ENCODE data around the gene SLC39A12. TPM values are rescaled to one million over a fixed set of nuclear protein-coding genes. Genes with fewer than 3 reads are reported as not detected.
A peak's percentile ranks its signal among the peaks of the same experiment; 100 is the strongest.

The SLC39A12 gene
- polyA plus RNA-seq, 2 of the 4 experiments (the other 2 are of a cell fraction), result not detected

DNA sequence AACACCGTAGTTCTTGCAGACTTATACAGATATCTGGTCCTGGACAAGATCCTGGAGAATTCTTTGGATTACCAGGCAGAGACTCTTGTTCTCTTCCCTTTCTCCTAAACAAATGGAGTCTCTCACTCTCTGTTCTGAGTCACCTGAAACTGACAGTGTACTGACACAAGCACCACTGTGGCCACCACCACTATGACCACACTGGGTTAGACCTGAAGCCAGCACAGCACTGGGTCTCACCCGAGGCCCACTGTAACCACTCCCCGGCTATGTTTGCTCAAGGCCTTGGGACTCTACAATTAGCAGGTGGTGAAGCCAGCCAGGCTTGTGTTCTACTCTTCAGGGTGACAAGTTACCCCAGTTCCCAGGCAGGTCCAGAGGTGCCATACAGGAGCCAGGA is 22.8 kb downstream of the SLC39A12 start (continued):
- TF ChIP-seq, protein P1, sequence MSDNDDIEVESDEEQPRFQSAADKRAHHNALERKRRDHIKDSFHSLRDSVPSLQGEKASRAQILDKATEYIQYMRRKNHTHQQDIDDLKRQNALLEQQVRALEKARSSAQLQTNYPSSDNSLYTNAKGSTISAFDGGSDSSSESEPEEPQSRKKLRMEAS (IDR thresholded peaks at IDR 0.05), result no peak
- TF ChIP-seq POLR2A (IDR thresholded peaks at IDR 0.05; ENCODE audit: low read length), result no peak
- TF ChIP-seq, protein P2, sequence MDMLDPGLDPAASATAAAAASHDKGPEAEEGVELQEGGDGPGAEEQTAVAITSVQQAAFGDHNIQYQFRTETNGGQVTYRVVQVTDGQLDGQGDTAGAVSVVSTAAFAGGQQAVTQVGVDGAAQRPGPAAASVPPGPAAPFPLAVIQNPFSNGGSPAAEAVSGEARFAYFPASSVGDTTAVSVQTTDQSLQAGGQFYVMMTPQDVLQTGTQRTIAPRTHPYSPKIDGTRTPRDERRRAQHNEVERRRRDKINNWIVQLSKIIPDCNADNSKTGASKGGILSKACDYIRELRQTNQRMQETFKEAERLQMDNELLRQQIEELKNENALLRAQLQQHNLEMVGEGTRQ (IDR thresholded peaks at IDR 0.05), result no peak
- TF ChIP-seq, protein P3, sequence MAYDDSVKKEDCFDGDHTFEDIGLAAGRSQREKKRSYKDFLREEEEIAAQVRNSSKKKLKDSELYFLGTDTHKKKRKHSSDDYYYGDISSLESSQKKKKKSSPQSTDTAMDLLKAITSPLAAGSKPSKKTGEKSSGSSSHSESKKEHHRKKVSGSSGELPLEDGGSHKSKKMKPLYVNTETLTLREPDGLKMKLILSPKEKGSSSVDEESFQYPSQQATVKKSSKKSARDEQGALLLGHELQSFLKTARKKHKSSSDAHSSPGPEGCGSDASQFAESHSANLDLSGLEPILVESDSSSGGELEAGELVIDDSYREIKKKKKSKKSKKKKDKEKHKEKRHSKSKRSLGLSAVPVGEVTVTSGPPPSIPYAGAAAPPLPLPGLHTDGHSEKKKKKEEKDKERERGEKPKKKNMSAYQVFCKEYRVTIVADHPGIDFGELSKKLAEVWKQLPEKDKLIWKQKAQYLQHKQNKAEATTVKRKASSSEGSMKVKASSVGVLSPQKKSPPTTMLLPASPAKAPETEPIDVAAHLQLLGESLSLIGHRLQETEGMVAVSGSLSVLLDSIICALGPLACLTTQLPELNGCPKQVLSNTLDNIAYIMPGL (CRISPR knock-in tag; IDR thresholded peaks at IDR 0.05; ENCODE audit: borderline replicate concordance), result no peak

DNA sequence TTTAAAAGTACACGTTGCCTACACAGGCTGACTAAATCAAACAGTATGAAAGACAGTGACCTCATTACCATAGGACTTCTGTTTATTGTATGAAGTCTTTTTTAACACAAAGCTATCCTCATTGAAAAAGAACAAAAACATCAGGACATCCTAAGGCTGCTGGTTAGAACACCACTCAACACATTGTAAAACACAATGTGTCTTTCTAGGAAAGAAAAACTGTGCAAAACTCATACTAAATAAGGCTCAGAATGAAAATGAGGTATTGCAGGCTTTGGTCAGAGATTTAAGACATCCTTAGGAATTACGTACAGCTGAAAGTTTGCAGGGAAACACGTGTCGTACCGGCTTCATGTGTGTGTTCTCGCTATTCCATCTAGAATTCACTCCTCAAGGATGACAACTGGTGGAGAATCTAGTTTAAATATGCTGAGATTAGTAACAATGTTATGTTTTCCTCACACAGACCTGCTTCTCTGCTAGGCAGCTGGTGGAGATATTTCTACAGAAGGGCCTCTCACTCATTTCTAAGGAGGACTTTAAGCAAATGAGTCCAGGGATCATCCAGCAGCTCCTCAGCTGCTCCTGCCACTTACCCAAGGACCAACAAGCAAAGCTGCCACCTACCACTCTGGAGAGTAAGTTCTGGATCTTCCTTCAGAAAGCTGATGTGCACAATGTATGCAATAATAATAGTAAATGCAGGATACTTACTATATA is 29.3 kb downstream of the SLC39A12 start:
- 67% methylated on average over 6 of the region's 6 CpGs for WGBS (ENCODE audit: missing lambda C conversion rate)
- ATAC-seq, result no peak
- TF ChIP-seq ZC3H11A (IDR thresholded peaks at IDR 0.05) (no peak), FOSL2 (IDR thresholded peaks at IDR 0.05) (no peak), FOSL2 (CRISPR knock-in tag; IDR thresholded peaks at IDR 0.05) (no peak)
- no peak overlapping the region for H3K4me3 ChIP-seq
- DNase-seq (ENCODE audit: low read depth in 1 of 2, low spot score in 1 of 2), result no peak
- FAIRE-seq, result no peak
- H3K4me1 ChIP-seq, result peaks cover 23% of the 10 kb centered on the region
- no peak overlapping the region; the same call in 2 of the 3 replicates for H3K4me2 ChIP-seq
- peak overlapping the region in 1 of 2 experiments; percentile 75; a peak in 1 of 6 replicates for H3K27ac ChIP-seq
- CTCF ChIA-PET, result no interaction called here
- H3K9me3 ChIP-seq, result no peaks in the 10 kb centered on the region
- POLR2A ChIA-PET, result no interaction called here

DNA sequence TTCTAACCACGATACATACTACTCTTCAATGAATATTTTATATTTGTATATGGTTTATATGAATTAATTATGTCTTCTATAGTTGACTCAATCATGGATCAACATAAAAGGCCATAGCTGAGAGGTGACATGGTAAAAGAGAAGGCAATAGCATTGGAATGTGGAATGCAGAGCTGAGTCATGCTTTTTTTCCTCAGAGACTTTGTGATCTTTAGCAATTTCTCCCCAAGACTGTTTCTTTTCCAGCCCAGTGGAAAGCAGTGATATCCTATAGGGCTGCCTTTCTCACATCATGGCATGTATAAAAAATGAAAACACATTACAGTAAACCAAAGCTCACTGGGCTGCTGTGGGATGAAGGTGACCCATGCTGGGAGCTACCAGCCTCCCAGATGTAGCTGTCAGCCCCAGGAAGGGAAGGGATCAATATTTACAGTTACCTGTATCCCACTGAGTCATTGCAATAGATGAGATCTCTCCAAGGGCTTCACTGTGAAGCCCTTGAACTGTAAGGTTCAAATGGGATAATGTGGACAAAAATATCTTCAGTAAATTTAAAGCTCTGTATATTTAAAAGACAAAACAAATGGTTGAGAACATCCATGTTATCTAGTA is 30.2 kb downstream of the SLC39A12 start:
- no peaks in the 10 kb centered on the region for H3K9me3 ChIP-seq
- ATAC-seq (peak; percentile 57 to 73; a peak in 5 of 6 replicates), DNase-seq (ENCODE audit: low read depth in 1 of 2, low spot score in 1 of 2) (peak in 1 of 2 experiments; percentile 35), FAIRE-seq (no peak)
- POLR2A ChIA-PET, result no interaction called here
- H3K4me2 ChIP-seq, result peak overlapping the region; percentile 46
- no peak overlapping the region for H3K4me3 ChIP-seq
- WGBS (ENCODE audit: missing lambda C conversion rate), result 42% methylated on average over 1 of the region's 1 CpG
- CTCF ChIA-PET, result no interaction called here
- H3K4me1 ChIP-seq, result peaks cover 23% of the 10 kb centered on the region
- TF ChIP-seq, protein P4, sequence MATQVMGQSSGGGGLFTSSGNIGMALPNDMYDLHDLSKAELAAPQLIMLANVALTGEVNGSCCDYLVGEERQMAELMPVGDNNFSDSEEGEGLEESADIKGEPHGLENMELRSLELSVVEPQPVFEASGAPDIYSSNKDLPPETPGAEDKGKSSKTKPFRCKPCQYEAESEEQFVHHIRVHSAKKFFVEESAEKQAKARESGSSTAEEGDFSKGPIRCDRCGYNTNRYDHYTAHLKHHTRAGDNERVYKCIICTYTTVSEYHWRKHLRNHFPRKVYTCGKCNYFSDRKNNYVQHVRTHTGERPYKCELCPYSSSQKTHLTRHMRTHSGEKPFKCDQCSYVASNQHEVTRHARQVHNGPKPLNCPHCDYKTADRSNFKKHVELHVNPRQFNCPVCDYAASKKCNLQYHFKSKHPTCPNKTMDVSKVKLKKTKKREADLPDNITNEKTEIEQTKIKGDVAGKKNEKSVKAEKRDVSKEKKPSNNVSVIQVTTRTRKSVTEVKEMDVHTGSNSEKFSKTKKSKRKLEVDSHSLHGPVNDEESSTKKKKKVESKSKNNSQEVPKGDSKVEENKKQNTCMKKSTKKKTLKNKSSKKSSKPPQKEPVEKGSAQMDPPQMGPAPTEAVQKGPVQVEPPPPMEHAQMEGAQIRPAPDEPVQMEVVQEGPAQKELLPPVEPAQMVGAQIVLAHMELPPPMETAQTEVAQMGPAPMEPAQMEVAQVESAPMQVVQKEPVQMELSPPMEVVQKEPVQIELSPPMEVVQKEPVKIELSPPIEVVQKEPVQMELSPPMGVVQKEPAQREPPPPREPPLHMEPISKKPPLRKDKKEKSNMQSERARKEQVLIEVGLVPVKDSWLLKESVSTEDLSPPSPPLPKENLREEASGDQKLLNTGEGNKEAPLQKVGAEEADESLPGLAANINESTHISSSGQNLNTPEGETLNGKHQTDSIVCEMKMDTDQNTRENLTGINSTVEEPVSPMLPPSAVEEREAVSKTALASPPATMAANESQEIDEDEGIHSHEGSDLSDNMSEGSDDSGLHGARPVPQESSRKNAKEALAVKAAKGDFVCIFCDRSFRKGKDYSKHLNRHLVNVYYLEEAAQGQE (IDR thresholded peaks at IDR 0.05), result no peak
- TF ChIP-seq, protein P3 (CRISPR knock-in tag; IDR thresholded peaks at IDR 0.05; ENCODE audit: borderline replicate concordance), result no peak
- no peak for TF ChIP-seq EHMT2 (IDR thresholded peaks at IDR 0.05; ENCODE audit: low read depth)
- TF ChIP-seq JUNB (IDR thresholded peaks at IDR 0.05), result 0 out of 2 replicates have a peak, but pooled peaks have one; percentile 19
- 0 out of 2 replicates have a peak, but pooled peaks have one; percentile 20 for TF ChIP-seq NFE2L2 (conservative IDR thresholded peaks at IDR 0.05; ENCODE audit: low read length)
- TF ChIP-seq, protein P5, sequence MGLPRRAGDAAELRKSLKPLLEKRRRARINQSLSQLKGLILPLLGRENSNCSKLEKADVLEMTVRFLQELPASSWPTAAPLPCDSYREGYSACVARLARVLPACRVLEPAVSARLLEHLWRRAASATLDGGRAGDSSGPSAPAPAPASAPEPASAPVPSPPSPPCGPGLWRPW (IDR thresholded peaks at IDR 0.05), result no peak
- TF ChIP-seq RNF2 (IDR thresholded peaks at IDR 0.05; ENCODE audit: borderline replicate concordance, low read depth), result no peak
- TF ChIP-seq GATA3 (IDR thresholded peaks at IDR 0.05; ENCODE audit: borderline replicate concordance), result no peak
- TF ChIP-seq MAFK (IDR thresholded peaks at IDR 0.05; ENCODE audit: partially characterized antibody), result peak; percentile 68
- peak overlapping the region; percentile 44 to 75; a peak in 4 of 6 replicates for H3K27ac ChIP-seq

Data from A549 (cell line).